ENCODE measurements around the gene ARL14. TPM values are rescaled to one million over a fixed set of nuclear protein-coding genes. Genes with fewer than 3 reads are reported as not detected.

The ARL14 gene
- total RNA-seq, 1 donor from 2014 or later: not detected

GRCh38 chr3:160686955-160687535, 10.1 kb downstream of the ARL14 start:
- intact Hi-C loops (cut with DNase I): no loop called here
- Histone ChIP-seq H3K36me3 (no peaks in the 10 kb centered on the region), H3K4me3 (no peak overlapping the region), H3K9me3 (no peaks in the 10 kb centered on the region), H3K27ac (no peak overlapping the region), H3K27me3 (no peaks in the 10 kb centered on the region), H3K4me1 (no peaks in the 10 kb centered on the region)
- DNase-seq: no peak
- ATAC-seq: no peak
- TF ChIP-seq, protein P1, sequence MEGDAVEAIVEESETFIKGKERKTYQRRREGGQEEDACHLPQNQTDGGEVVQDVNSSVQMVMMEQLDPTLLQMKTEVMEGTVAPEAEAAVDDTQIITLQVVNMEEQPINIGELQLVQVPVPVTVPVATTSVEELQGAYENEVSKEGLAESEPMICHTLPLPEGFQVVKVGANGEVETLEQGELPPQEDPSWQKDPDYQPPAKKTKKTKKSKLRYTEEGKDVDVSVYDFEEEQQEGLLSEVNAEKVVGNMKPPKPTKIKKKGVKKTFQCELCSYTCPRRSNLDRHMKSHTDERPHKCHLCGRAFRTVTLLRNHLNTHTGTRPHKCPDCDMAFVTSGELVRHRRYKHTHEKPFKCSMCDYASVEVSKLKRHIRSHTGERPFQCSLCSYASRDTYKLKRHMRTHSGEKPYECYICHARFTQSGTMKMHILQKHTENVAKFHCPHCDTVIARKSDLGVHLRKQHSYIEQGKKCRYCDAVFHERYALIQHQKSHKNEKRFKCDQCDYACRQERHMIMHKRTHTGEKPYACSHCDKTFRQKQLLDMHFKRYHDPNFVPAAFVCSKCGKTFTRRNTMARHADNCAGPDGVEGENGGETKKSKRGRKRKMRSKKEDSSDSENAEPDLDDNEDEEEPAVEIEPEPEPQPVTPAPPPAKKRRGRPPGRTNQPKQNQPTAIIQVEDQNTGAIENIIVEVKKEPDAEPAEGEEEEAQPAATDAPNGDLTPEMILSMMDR (IDR thresholded peaks at IDR 0.05): peak; percentile 43

- Histone ChIP-seq H3K4me3 (no peak overlapping the region), H3K27ac (no peak overlapping the region), H3K9me3 (no peaks in the 10 kb centered on the region), H3K27me3 (no peaks in the 10 kb centered on the region), H3K36me3 (no peaks in the 10 kb centered on the region), H3K4me1 (no peaks in the 10 kb centered on the region)
- no peak for ATAC-seq
- intact Hi-C loops (cut with DNase I): no loop called here
- TF ChIP-seq, protein P1 (IDR thresholded peaks at IDR 0.05): no peak
- DNase-seq: no peak
Measured at GRCh38 chr3:160691151-160691550, 14.2 kb downstream of the ARL14 start.

DNA sequence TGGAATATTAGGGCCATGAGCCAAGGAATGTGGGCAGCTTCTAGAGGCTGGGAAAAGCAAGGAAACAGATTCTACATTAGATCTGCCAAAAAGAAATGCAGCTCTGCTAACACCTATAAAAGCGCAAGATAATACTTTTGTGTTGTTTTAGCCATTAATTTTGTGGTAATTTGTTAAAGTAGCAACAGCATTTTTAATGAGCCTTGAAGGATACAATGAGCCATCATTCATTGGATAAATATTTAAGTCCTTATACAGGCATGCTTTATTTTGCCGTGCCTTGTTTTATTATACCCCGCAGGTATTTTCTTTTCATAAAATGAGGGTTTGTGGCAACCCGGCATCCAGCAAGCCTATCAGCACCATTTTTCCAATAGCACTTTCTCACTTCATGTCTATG, 15.0 kb downstream of the ARL14 start:
- H3K36me3 ChIP-seq: no peaks in the 10 kb centered on the region
- DNase-seq (no peak), ATAC-seq (no peak)
- intact Hi-C loops (cut with DNase I): no loop called here
- H3K9me3 ChIP-seq: no peaks in the 10 kb centered on the region
- H3K4me1 ChIP-seq: no peaks in the 10 kb centered on the region
- H3K4me3 ChIP-seq: no peak overlapping the region
- TF ChIP-seq, protein P1 (IDR thresholded peaks at IDR 0.05): no peak
- H3K27me3 ChIP-seq: no peaks in the 10 kb centered on the region
- H3K27ac ChIP-seq: no peak overlapping the region

DNA sequence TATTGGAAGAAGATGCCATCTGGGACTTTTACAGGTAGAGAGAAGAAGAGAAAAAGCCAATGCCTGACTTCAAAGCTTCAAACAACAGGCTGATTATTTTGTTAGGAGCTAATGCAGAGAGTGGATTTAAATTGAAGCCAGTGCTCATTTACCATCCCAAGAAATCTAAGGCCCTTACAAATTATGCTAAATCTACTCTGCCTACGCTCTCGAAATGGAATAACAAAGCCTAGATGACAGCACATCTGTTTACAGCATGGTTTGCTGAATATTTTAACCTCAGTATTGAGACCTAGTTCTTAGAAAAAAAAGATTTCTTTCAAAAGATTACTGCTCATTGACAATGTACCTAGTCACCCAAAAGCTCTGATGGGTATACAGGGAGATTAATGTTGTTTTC, 16.2 kb downstream of the ARL14 start:
- no peak overlapping the region for H3K4me3 ChIP-seq
- no peak overlapping the region for H3K27ac ChIP-seq
- H3K27me3 ChIP-seq: no peaks in the 10 kb centered on the region
- TF ChIP-seq, protein P1 (IDR thresholded peaks at IDR 0.05): no peak
- ATAC-seq (no peak), DNase-seq (no peak)
- intact Hi-C loops (cut with DNase I): no loop called here
- no peaks in the 10 kb centered on the region for H3K9me3 ChIP-seq
- no peaks in the 10 kb centered on the region for H3K4me1 ChIP-seq
- H3K36me3 ChIP-seq: no peaks in the 10 kb centered on the region

- no peak for DNase-seq
- Histone ChIP-seq H3K4me3 (no peak overlapping the region), H3K4me1 (no peaks in the 10 kb centered on the region), H3K9me3 (no peaks in the 10 kb centered on the region), H3K36me3 (no peaks in the 10 kb centered on the region), H3K27me3 (no peaks in the 10 kb centered on the region), H3K27ac (no peak overlapping the region)
- TF ChIP-seq, protein P1 (IDR thresholded peaks at IDR 0.05): no peak
- ATAC-seq: no peak
- intact Hi-C loops (cut with DNase I): no loop called here
Measured at GRCh38 chr3:160694345-160694744, 17.4 kb downstream of the ARL14 start.

- Histone ChIP-seq H3K9me3 (no peaks in the 10 kb centered on the region), H3K4me1 (no peaks in the 10 kb centered on the region), H3K4me3 (no peak overlapping the region), H3K36me3 (no peaks in the 10 kb centered on the region), H3K27ac (no peak overlapping the region), H3K27me3 (no peaks in the 10 kb centered on the region)
- peak; percentile 36 for ATAC-seq
- intact Hi-C loops (cut with DNase I): no loop called here
- TF ChIP-seq, protein P1 (IDR thresholded peaks at IDR 0.05): no peak
- no peak for DNase-seq
Measured at GRCh38 chr3:160695003-160695402, 18.0 kb downstream of the ARL14 start.
